Measurements from ENCODE around the gene BLTP3A.

- TF ChIP-seq CREB5 (CRISPR knock-in tag; IDR thresholded peaks at IDR 0.05; ENCODE audit: low read depth): no peak
- TF ChIP-seq ZNF565 (CRISPR knock-in tag; conservative IDR thresholded peaks at IDR 0.05; ENCODE audit: low read depth): no peak
- no peak for TF ChIP-seq ARNTL (CRISPR knock-in tag; IDR thresholded peaks at IDR 0.05; ENCODE audit: borderline replicate concordance, low read depth)
- no peak for TF ChIP-seq CSDC2 (CRISPR knock-in tag; IDR thresholded peaks at IDR 0.05)
- no peak for TF ChIP-seq PATZ1 (CRISPR knock-in tag; IDR thresholded peaks at IDR 0.05; ENCODE audit: borderline replicate concordance)
- no peak for TF ChIP-seq SNAI2 (CRISPR knock-in tag; IDR thresholded peaks at IDR 0.05)
- no peak for TF ChIP-seq ZFP3 (CRISPR knock-in tag; IDR thresholded peaks at IDR 0.05)
- TF ChIP-seq BACH2 (CRISPR knock-in tag; IDR thresholded peaks at IDR 0.05; ENCODE audit: borderline replicate concordance): no peak
- no peak for TF ChIP-seq PPARA (CRISPR knock-in tag; IDR thresholded peaks at IDR 0.05; ENCODE audit: borderline replicate concordance)
- TF ChIP-seq TCF4 (CRISPR knock-in tag; IDR thresholded peaks at IDR 0.05; ENCODE audit: borderline replicate concordance): no peak
Measured at GRCh38 chr6:34771727-34772126, 20.2 kb upstream of the BLTP3A start.
